GM12878 (cell line): ENCODE measurements around the gene MXI1. TPM values are rescaled to one million over a fixed set of nuclear protein-coding genes. Genes with fewer than 3 reads are reported as not detected.
A peak's percentile ranks its signal among the peaks of the same experiment; 100 is the strongest.

Source experiments
- E4F1 ChIP-seq: fragments of 450-650 bp; IDR thresholded peaks from 2 replicates; pipeline ENCODE4 v1.6.1; 2018; ENCODE audit warnings: borderline replicate concordance, mild to moderate bottlenecking; ENCODE audit not compliant: partially characterized antibody
- EZH2 ChIP-seq: IDR thresholded peaks from 2 replicates; pipeline ENCODE4 v1.6.1; 2012; ENCODE audit warnings: low read depth, mild to moderate bottlenecking, control low read depth, inconsistent platforms, low read length, borderline replicate concordance; ENCODE audit not compliant: control insufficient read depth
- NBN ChIP-seq: fragments of 450-650 bp; IDR thresholded peaks from 2 replicates; pipeline ENCODE4 v1.6.1; 2016
- RELB ChIP-seq: fragments of 450-650 bp; IDR thresholded peaks from 2 replicates; pipeline ENCODE4 v1.6.1; 2017; ENCODE audit warnings: low read depth, mild to moderate bottlenecking, moderate library complexity
- TCF12 ChIP-seq: IDR thresholded peaks from 2 replicates; pipeline ENCODE4 v1.6.1; 2011; ENCODE audit warnings: low read depth, mild to moderate bottlenecking, low read length
- TCF7 ChIP-seq: IDR thresholded peaks from 2 replicates; pipeline ENCODE4 v1.6.1; 2014; ENCODE audit warnings: antibody characterized with exemption, borderline replicate concordance
- YBX1 ChIP-seq: fragments of 450-650 bp; IDR thresholded peaks from 2 replicates; pipeline ENCODE4 v1.6.1; 2016; ENCODE audit warnings: antibody characterized with exemption
- ZNF384 ChIP-seq: IDR thresholded peaks from 2 replicates; pipeline ENCODE4 v1.6.1; 2012; ENCODE audit warnings: low read depth, mild to moderate bottlenecking, low read length, improper control_type of control experiment, borderline replicate concordance
- polyA plus RNA-seq, 11 experiments: library from polyadenylated mRNA; depleted of rRNA in 4 of 11; unstranded in 6 of 11; stranded (reverse) in 5 of 11; fragments of >200 nt; fragmentation: Nextera tagmentation in 4 of 11; fragmentation: Illumina TruSeq in 1 of 11; extraction: Ambion mirVana in 4 of 11; extraction: Trizol in 1 of 11; gene quantifications; 1 replicate in 1 of 11; 2 replicates in 10 of 11; pipeline versions ENCODE4 v1.2.1 to v1.2.3, GENCODE V29; 2011 to 2016; ENCODE audit warnings: inconsistent platforms in 2 of 11, missing spikeins in 2 of 11, low read depth in 1 of 11
- total RNA-seq, 4 experiments: library from RNA; depleted of rRNA in 3 of 4; stranded (reverse); fragments of >200 nt in 3 of 4; fragmentation: Illumina TruSeq in 1 of 4; extraction: Trizol in 1 of 4; gene quantifications; 2 replicates each; pipeline versions ENCODE4 v1.2.1 to v1.2.3, GENCODE V29; 2013 to 2021
- TF ChIP-seq, protein P1 (sequence below): IDR thresholded peaks from 2 replicates; pipeline ENCODE4 v1.6.1; 2011; ENCODE audit warnings: borderline replicate concordance, low read depth, mild to moderate bottlenecking, moderate library complexity, low read length; ENCODE audit not compliant: insufficient read depth, poor library complexity, severe bottlenecking
- TF ChIP-seq, protein P2 (sequence below): fragments of 450-650 bp; IDR thresholded peaks from 2 replicates; pipeline ENCODE4 v1.6.1; 2016; ENCODE audit warnings: mild to moderate bottlenecking, moderate library complexity, borderline replicate concordance
- TF ChIP-seq, protein P3 (sequence below): fragments of 450-650 bp; conservative IDR thresholded peaks from 2 replicates; pipeline ENCODE4 v1.6.1; 2017; ENCODE audit warnings: mild to moderate bottlenecking, moderate library complexity
- TF ChIP-seq, protein P4 (sequence below): fragments of 450-650 bp; formaldehyde crosslinking; IDR thresholded peaks from 2 replicates; pipeline ENCODE4 v1.5.0; 2022; ENCODE audit warnings: mild to moderate bottlenecking, missing genetic modification characterization

MXI1 gene
- total and polyA plus RNA-seq, 10 of the 15 experiments (the other 5 are each of a cell fraction or from before 2014, with no cell fraction given): 0.23 to 8.0 (median 0.41) TPM

DNA sequence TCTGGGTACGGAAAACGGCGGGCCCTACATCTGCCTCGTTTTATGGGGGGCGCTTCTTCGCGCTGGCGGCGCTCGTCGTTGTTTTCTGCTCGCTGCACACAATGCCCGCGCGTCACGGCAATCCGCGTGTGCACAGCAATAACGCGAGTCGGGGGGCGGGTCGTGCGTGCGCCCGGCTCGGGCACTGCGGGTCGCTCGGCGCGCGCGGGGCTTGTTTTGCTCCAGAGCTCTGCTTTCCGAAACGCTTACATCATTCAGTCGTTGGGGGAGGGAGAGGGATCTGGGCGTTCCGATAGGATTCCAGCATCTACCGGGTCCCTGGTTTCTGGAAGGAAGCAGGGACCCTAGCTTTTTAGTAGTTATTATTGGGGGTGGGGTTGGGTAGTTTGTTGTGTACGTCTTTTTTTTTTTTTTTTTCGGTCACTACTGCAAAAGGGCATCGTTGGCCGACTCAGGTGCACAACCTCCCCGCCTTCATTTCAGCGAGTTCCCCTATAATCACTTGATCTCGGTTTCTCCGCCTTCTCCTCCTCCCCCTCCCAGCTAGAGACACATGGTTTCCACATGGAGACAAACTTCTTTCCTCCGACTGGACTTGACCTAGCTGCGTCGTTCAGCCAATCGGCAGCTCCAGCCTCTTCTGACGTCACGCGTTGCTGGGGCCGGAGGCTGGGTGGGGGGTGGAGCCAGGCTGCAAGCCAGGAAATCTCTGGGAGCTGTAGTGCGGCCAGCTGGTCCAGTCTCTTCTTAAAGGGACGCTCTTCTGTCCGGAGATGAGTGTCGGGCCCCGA, 3.5 kb downstream of the MXI1 start (continued):
- TF ChIP-seq, protein P1, sequence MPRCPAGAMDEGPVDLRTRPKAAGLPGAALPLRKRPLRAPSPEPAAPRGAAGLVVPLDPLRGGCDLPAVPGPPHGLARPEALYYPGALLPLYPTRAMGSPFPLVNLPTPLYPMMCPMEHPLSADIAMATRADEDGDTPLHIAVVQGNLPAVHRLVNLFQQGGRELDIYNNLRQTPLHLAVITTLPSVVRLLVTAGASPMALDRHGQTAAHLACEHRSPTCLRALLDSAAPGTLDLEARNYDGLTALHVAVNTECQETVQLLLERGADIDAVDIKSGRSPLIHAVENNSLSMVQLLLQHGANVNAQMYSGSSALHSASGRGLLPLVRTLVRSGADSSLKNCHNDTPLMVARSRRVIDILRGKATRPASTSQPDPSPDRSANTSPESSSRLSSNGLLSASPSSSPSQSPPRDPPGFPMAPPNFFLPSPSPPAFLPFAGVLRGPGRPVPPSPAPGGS: no peak
- TF ChIP-seq, protein P2, sequence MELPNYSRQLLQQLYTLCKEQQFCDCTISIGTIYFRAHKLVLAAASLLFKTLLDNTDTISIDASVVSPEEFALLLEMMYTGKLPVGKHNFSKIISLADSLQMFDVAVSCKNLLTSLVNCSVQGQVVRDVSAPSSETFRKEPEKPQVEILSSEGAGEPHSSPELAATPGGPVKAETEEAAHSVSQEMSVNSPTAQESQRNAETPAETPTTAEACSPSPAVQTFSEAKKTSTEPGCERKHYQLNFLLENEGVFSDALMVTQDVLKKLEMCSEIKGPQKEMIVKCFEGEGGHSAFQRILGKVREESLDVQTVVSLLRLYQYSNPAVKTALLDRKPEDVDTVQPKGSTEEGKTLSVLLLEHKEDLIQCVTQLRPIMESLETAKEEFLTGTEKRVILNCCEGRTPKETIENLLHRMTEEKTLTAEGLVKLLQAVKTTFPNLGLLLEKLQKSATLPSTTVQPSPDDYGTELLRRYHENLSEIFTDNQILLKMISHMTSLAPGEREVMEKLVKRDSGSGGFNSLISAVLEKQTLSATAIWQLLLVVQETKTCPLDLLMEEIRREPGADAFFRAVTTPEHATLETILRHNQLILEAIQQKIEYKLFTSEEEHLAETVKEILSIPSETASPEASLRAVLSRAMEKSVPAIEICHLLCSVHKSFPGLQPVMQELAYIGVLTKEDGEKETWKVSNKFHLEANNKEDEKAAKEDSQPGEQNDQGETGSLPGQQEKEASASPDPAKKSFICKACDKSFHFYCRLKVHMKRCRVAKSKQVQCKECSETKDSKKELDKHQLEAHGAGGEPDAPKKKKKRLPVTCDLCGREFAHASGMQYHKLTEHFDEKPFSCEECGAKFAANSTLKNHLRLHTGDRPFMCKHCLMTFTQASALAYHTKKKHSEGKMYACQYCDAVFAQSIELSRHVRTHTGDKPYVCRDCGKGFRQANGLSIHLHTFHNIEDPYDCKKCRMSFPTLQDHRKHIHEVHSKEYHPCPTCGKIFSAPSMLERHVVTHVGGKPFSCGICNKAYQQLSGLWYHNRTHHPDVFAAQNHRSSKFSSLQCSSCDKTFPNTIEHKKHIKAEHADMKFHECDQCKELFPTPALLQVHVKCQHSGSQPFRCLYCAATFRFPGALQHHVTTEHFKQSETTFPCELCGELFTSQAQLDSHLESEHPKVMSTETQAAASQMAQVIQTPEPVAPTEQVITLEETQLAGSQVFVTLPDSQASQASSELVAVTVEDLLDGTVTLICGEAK: no peak
- TF ChIP-seq EZH2 (no peak), NBN (peak; percentile 100), ZNF384 (peak; percentile 60; the same call in 1 of the 2 replicates), TCF12 (no peak), TCF7 (no peak), RELB (peak; percentile 71), YBX1 (no peak), E4F1 (no peak)
- TF ChIP-seq, protein P3, sequence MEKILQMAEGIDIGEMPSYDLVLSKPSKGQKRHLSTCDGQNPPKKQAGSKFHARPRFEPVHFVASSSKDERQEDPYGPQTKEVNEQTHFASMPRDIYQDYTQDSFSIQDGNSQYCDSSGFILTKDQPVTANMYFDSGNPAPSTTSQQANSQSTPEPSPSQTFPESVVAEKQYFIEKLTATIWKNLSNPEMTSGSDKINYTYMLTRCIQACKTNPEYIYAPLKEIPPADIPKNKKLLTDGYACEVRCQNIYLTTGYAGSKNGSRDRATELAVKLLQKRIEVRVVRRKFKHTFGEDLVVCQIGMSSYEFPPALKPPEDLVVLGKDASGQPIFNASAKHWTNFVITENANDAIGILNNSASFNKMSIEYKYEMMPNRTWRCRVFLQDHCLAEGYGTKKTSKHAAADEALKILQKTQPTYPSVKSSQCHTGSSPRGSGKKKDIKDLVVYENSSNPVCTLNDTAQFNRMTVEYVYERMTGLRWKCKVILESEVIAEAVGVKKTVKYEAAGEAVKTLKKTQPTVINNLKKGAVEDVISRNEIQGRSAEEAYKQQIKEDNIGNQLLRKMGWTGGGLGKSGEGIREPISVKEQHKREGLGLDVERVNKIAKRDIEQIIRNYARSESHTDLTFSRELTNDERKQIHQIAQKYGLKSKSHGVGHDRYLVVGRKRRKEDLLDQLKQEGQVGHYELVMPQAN: no peak
- TF ChIP-seq, protein P4, sequence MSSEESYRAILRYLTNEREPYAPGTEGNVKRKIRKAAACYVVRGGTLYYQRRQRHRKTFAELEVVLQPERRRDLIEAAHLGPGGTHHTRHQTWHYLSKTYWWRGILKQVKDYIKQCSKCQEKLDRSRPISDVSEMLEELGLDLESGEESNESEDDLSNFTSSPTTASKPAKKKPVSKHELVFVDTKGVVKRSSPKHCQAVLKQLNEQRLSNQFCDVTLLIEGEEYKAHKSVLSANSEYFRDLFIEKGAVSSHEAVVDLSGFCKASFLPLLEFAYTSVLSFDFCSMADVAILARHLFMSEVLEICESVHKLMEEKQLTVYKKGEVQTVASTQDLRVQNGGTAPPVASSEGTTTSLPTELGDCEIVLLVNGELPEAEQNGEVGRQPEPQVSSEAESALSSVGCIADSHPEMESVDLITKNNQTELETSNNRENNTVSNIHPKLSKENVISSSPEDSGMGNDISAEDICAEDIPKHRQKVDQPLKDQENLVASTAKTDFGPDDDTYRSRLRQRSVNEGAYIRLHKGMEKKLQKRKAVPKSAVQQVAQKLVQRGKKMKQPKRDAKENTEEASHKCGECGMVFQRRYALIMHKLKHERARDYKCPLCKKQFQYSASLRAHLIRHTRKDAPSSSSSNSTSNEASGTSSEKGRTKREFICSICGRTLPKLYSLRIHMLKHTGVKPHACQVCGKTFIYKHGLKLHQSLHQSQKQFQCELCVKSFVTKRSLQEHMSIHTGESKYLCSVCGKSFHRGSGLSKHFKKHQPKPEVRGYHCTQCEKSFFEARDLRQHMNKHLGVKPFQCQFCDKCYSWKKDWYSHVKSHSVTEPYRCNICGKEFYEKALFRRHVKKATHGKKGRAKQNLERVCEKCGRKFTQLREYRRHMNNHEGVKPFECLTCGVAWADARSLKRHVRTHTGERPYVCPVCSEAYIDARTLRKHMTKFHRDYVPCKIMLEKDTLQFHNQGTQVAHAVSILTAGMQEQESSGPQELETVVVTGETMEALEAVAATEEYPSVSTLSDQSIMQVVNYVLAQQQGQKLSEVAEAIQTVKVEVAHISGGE (CRISPR knock-in tag): no peak
